Fibroblast of villous mesenchyme (primary cell): Measurements from ENCODE around the gene CBX1. TPM values are rescaled to one million over a fixed set of nuclear protein-coding genes. Genes with fewer than 3 reads are reported as not detected.
A peak's percentile ranks its signal among the peaks of the same experiment; 100 is the strongest.

Source experiments
- DNase-seq: peaks from one replicate; pipeline ENCODE4 v3.0.0-alpha.2; 2010; ENCODE audit warnings: low read depth
- H3K4me3 ChIP-seq: 2 replicates; pipeline ENCODE4 v1.5.1; 2011; ENCODE audit warnings: low read depth, mild to moderate bottlenecking, low read length
- CTCF ChIP-seq: IDR thresholded peaks from 2 replicates; pipeline ENCODE4 v1.5.1; 2012; ENCODE audit warnings: low read depth, mild to moderate bottlenecking, low read length; ENCODE audit not compliant: insufficient read depth
- total RNA-seq: library from RNA; depleted of rRNA; stranded (reverse); fragments of >200 nt; gene quantifications from 2 replicates; pipeline ENCODE4 v1.2.3, GENCODE V29; 2012

The CBX1 gene
- total RNA-seq, 1 donor = 60.9 TPM

DNA sequence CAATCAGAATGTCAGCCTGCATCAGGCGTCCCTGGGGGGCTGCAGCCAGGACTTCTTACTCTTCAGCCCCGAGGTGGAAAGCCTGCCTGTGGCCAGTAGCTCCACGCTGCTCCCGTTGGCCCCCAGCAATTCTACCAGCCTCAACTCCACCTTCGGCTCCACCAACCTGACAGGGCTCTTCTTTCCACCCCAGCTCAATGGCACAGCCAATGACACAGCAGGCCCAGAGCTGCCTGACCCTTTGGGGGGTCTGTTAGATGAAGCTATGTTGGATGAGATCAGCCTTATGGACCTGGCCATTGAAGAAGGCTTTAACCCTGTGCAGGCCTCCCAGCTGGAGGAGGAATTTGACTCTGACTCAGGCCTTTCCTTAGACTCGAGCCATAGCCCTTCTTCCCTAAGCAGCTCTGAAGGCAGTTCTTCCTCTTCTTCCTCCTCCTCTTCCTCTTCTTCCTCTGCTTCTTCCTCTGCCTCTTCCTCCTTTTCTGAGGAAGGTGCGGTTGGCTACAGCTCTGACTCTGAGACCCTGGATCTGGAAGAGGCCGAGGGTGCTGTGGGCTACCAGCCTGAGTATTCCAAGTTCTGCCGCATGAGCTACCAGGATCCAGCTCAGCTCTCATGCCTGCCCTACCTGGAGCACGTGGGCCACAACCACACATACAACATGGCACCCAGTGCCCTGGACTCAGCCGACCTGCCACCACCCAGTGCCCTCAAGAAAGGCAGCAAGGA, 42.7 kb downstream of the CBX1 start:
- TF ChIP-seq CTCF = no peak
- no peak for DNase-seq

DNA sequence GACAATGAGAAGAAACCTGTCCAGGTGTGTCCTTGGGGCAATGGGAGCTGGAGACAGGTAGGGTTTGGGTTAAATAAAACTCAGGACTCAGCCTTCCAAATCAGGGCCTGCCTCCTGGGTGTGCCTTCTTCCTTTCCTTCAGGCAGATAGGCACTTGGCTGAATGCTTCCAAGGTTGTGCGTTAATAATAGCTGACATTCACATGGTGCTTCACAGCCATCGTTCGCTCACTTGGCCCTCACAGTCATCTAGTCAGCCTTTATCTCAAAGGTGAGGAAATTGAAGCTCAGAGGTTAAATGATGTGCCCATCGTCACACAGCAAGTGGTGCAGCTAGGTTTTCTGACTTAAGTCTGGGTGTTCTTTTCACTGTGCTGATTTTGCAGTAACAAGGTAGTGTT, 43.7 kb downstream of the CBX1 start:
- DNase-seq = no peak
- no peak for TF ChIP-seq CTCF
- H3K4me3 ChIP-seq = no peak overlapping the region

More for the DNA sequence above, 42.7 kb downstream of the CBX1 start:
- no peak overlapping the region for H3K4me3 ChIP-seq

DNA sequence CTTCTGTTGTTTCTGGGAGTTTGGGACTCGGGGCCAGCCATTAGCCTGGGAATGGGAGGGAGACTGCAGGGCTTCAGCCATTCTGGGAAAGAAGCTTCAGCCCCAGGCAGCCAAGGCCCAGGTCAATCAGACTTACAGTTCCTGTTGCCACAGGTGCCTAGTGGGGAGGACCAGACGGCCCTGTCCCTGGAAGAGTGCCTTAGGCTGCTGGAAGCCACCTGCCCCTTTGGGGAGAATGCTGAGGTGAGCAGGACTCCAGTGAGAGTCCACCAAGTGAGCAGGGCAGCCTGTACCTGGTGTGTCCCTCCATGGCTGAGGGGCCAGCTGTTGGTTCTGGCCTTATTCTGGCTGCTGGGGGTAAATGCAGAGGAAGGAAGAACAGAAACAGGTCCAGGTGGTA, 44.4 kb downstream of the CBX1 start:
- TF ChIP-seq CTCF = no peak
- DNase-seq = no peak
- no peak overlapping the region for H3K4me3 ChIP-seq

GRCh38 chr17:48056246-48056745, 45.0 kb downstream of the CBX1 start:
- DNase-seq = no peak
- no peak for TF ChIP-seq CTCF
- peak overlapping the region; percentile 52 for H3K4me3 ChIP-seq

DNA sequence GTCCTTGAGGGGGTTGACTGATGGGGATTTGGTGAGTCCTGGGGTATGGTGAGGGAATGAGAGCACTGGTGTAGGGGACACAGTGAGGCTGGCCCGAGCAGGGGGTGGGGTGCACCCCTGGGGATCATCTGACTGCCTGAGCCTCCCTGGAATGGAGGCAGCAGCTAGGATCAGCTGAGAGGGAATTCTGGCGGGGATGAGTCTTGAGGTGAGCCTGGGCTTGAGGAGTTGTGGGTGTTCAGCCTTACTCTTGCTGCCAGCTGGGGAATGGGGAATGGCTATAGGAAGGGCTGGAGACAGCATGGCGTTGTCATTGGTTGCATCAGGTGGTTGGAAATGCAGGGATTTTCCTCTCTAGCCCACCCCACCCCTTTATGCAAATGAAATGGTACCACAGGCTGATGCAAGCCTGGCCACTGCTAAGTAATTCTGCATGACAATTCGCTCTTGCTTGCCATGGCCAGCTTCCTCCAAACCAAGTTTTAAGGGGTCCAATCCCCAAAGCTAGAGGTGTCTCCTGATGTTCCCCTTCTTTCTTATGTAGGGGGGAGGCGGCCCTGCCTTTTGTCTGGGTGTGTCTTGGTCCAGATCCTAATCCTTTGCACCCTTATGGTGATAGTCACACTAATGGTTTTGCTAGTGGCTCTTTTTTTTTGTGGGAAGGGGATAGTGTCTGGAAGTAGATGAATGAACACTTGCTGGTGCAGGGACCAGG, 45.6 kb downstream of the CBX1 start:
- H3K4me3 ChIP-seq = peak overlapping the region; percentile 52
- peak; percentile 94 for DNase-seq
- no peak for TF ChIP-seq CTCF

DNA sequence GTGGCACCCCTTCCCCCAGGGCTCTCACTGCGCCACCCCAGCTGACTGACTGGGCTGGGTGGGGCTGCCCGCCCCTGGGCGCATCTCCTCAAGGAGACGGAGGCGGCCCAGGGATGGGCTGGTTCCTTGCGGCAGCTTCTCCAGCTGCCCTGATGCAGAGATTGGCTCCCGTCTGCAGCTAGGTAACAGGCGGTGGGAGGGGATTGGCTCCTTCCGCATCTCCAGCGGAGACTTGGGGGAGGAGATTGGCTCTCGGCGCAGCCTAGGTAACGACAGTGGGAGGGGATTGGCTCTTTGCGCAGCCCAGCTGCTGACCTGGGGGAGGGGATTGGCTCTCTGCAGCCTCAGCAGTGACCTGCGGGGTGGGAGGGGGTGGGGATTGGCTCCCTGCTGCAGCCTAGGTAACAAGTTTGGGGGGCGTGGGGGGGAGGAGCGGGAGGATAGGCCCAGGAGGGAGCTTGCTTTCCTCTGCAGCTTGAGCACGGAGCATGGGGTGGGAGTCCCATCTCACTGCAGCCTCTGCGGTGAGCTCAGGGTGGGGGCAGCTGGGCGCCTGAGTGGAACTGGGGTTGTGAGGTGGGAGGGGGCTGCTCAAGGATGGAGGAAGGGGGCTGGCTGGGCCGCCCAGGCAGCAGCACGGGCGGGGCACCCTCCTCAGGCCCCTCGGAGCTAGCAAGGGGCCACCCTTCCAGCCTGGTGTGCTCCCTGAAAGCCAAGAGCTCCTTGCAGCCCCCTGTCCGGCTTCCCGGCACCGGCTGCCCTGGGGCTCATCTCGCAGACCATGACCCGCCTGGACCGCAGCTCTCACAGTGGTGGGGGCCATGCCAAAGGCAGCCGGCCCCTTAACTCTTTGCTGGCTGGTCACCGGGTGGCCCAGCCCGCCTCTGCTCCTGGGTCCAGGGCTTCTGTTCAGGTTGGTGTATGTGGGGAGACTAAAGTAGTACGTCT, 46.8 kb downstream of the CBX1 start:
- TF ChIP-seq CTCF = no peak
- DNase-seq = peak; percentile 92
- peak overlapping the region; percentile 52 for H3K4me3 ChIP-seq
